ENCODE results near the gene CADM1.

Gene CADM1

GRCh38 chr11:115504276-115505158 lies at the start of gene CADM1:
TSS of gene CADM1 (minus strand) at chr11:115504415.
- H3K9me3 ChIP-seq (ENCODE audit: severe bottlenecking), result no peaks in the 10 kb centered on the region
- no peak within 1 kb of the TSS for H3K27ac ChIP-seq (ENCODE audit: poor library complexity, severe bottlenecking)
- no peaks in the 10 kb centered on the region for H3K4me1 ChIP-seq (ENCODE audit: insufficient read depth, poor library complexity, severe bottlenecking)
- H3K36me3 ChIP-seq (ENCODE audit: low read depth), result no peaks in the 10 kb centered on the region
- TF ChIP-seq CTCF (IDR thresholded peaks at IDR 0.05; ENCODE audit: poor library complexity, severe bottlenecking), result peak; percentile 50
- H3K4me3 ChIP-seq (ENCODE audit: severe bottlenecking), result peak within 1 kb of the TSS; percentile 34
- ATAC-seq (ENCODE audit: low read depth), result peak; percentile 90
- peaks cover 65% of the 10 kb centered on the region for H3K27me3 ChIP-seq (ENCODE audit: insufficient read depth, poor library complexity, severe bottlenecking)
- peak; percentile 83 for DNase-seq (ENCODE audit: low spot score)

- no peak overlapping the region for H3K27ac ChIP-seq (ENCODE audit: poor library complexity, severe bottlenecking)
- H3K36me3 ChIP-seq (ENCODE audit: low read depth), result no peaks in the 10 kb centered on the region
- no peaks in the 10 kb centered on the region for H3K9me3 ChIP-seq (ENCODE audit: severe bottlenecking)
- no peaks in the 10 kb centered on the region for H3K4me1 ChIP-seq (ENCODE audit: insufficient read depth, poor library complexity, severe bottlenecking)
- DNase-seq (ENCODE audit: low spot score), result no peak
- no peak overlapping the region for H3K4me3 ChIP-seq (ENCODE audit: severe bottlenecking)
- TF ChIP-seq CTCF (IDR thresholded peaks at IDR 0.05; ENCODE audit: poor library complexity, severe bottlenecking), result no peak
- no peak for ATAC-seq (ENCODE audit: low read depth)
- H3K27me3 ChIP-seq (ENCODE audit: insufficient read depth, poor library complexity, severe bottlenecking), result no peaks in the 10 kb centered on the region
These were observed 48.7 kb upstream of the CADM1 start for GRCh38 chr11:115552773-115553438.

- H3K36me3 ChIP-seq (ENCODE audit: low read depth), result no peaks in the 10 kb centered on the region
- ATAC-seq (ENCODE audit: low read depth), result no peak
- no peaks in the 10 kb centered on the region for H3K9me3 ChIP-seq (ENCODE audit: severe bottlenecking)
- H3K4me3 ChIP-seq (ENCODE audit: severe bottlenecking), result no peak overlapping the region
- DNase-seq (ENCODE audit: low spot score), result no peak
- no peaks in the 10 kb centered on the region for H3K4me1 ChIP-seq (ENCODE audit: insufficient read depth, poor library complexity, severe bottlenecking)
- H3K27me3 ChIP-seq (ENCODE audit: insufficient read depth, poor library complexity, severe bottlenecking), result no peaks in the 10 kb centered on the region
- no peak overlapping the region for H3K27ac ChIP-seq (ENCODE audit: poor library complexity, severe bottlenecking)
- TF ChIP-seq CTCF (IDR thresholded peaks at IDR 0.05; ENCODE audit: poor library complexity, severe bottlenecking), result no peak
These were observed 48.0 kb upstream of the CADM1 start for GRCh38 chr11:115552151-115552772.

- DNase-seq (ENCODE audit: low spot score), result no peak
- Histone ChIP-seq H3K27me3 (ENCODE audit: insufficient read depth, poor library complexity, severe bottlenecking) (no peaks in the 10 kb centered on the region), H3K36me3 (ENCODE audit: low read depth) (no peaks in the 10 kb centered on the region), H3K9me3 (ENCODE audit: severe bottlenecking) (no peaks in the 10 kb centered on the region), H3K4me3 (ENCODE audit: severe bottlenecking) (no peak overlapping the region), H3K4me1 (ENCODE audit: insufficient read depth, poor library complexity, severe bottlenecking) (no peaks in the 10 kb centered on the region), H3K27ac (ENCODE audit: poor library complexity, severe bottlenecking) (no peak overlapping the region)
- no peak for ATAC-seq (ENCODE audit: low read depth)
- TF ChIP-seq CTCF (IDR thresholded peaks at IDR 0.05; ENCODE audit: poor library complexity, severe bottlenecking), result no peak
These were observed 46.3 kb upstream of the CADM1 start for GRCh38 chr11:115550291-115551059.

All from RWPE2 (cell line).